GM12878 (cell line): ENCODE measurements around the gene C1orf198. TPM values are rescaled to one million over a fixed set of nuclear protein-coding genes. Genes with fewer than 3 reads are reported as not detected.

Experiments
- ATAC-seq: fragments of 200-7000 bp; cut with Tn5 transposase; 3 replicates; pipeline ENCODE4 v1.9.1; 2020; ENCODE audit warnings: mild to moderate bottlenecking, moderate library complexity
- BruUV-seq: library from RNA; stranded (reverse); fragments of 400-500 nt; replicated peaks from 2 replicates; lab custom pipeline; 2021; lab: Mats Ljungman, UMichigan
- CTCF ChIA-PET: fragments of 300-600 bp; sonication (Branson Sonifier 250); formaldehyde crosslinking; extraction: SDS; loops from one replicate; lab custom pipeline; 2021; ENCODE audit warnings: inconsistent platforms; lab: Yijun Ruan, JAX
- POLR2A ChIA-PET: fragments of 350-600 bp; formaldehyde crosslinking; extraction: SDS; loops from one replicate; lab custom pipeline; 2021; ENCODE audit warnings: inconsistent platforms; lab: Charles Lee
- RAD21 ChIA-PET: fragments of 300-600 bp; sonication (Branson Sonifier 250); formaldehyde crosslinking; loops from one replicate; lab custom pipeline; 2023; ENCODE audit warnings: antibody characterized with exemption; ENCODE audit not compliant: unreplicated experiment; lab: Charles Lee
- SMC1A ChIA-PET: fragments of 300-600 bp; sonication (Branson Sonifier 250); formaldehyde crosslinking; loops from one replicate; lab custom pipeline; 2023; ENCODE audit not compliant: unreplicated experiment, uncharacterized antibody; lab: Charles Lee
- DNase-seq: peaks from one replicate; pipeline ENCODE4 v3.0.0-alpha.2; 2011; ENCODE audit warnings: low read depth, low spot score
- FAIRE-seq: peaks from 3 replicates; lab custom pipeline; 2011; peaks lifted over from hg19 to GRCh38; lab: Jason Lieb, UNC
- H2AFZ ChIP-seq: 2 replicates; pipeline ENCODE4 v1.6.0; 2011; ENCODE audit warnings: low read depth, low read length, control low read depth; ENCODE audit not compliant: control insufficient read depth
- H3K27ac ChIP-seq: 2 replicates; pipeline ENCODE4 v1.5.1; 2011; ENCODE audit warnings: control low read depth; ENCODE audit not compliant: control insufficient read depth, insufficient read depth
- H3K27me3 ChIP-seq, 2 experiments: replicated peaks in 1 of 2; 2 replicates each; pipeline versions ENCODE4 v1.6.0 to v1.6.1; 2011; ENCODE audit warnings: low read length in 1 of 2; ENCODE audit not compliant: control insufficient read depth in 2 of 2, insufficient read depth in 2 of 2
- H3K36me3 ChIP-seq, 2 experiments: 2 replicates each; pipeline ENCODE4 v1.5.1; 2011; ENCODE audit warnings: low read length in 1 of 2; ENCODE audit not compliant: control insufficient read depth in 2 of 2, insufficient read depth in 2 of 2
- H3K4me1 ChIP-seq: 2 replicates; pipeline ENCODE4 v1.6.1; 2011; ENCODE audit warnings: mild to moderate bottlenecking, low read length, moderate library complexity, mixed read lengths; ENCODE audit not compliant: control insufficient read depth, insufficient read depth
- H3K4me2 ChIP-seq: 2 replicates; pipeline ENCODE4 v1.6.0; 2011; ENCODE audit warnings: control low read depth; ENCODE audit not compliant: control insufficient read depth, insufficient read depth
- H3K4me3 ChIP-seq: fragments of 200-600 bp; sonication (generic); 2 replicates; pipeline ENCODE4 v1.5.1; 2016
- H3K79me2 ChIP-seq: 2 replicates; pipeline ENCODE4 v1.6.0; 2011; ENCODE audit warnings: low read length; ENCODE audit not compliant: control insufficient read depth, insufficient read depth
- H3K9ac ChIP-seq: 2 replicates; pipeline ENCODE4 v1.8.0; 2011; ENCODE audit warnings: low read length, control low read depth, mixed read lengths; ENCODE audit not compliant: control insufficient read depth, insufficient read depth
- H3K9me3 ChIP-seq: replicated peaks from 3 replicates; pipeline ENCODE4 v1.5.1; 2011; ENCODE audit warnings: mild to moderate bottlenecking, low read length; ENCODE audit not compliant: control insufficient read depth, insufficient read depth
- H4K20me1 ChIP-seq: 2 replicates; pipeline ENCODE4 v1.6.0; 2011; ENCODE audit not compliant: control insufficient read depth, insufficient read depth
- BCLAF1 ChIP-seq: fragments of 450-650 bp; IDR thresholded peaks from 2 replicates; pipeline ENCODE4 v1.6.1; 2017; ENCODE audit warnings: antibody characterized with exemption, mild to moderate bottlenecking, moderate library complexity
- CEBPB ChIP-seq, 2 experiments: fragments of 150-350 bp in 1 of 2; IDR thresholded peaks; 2 replicates each; pipeline ENCODE4 v1.6.1; 2012 to 2014; ENCODE audit warnings: low read depth in 2 of 2, low read length in 2 of 2, borderline replicate concordance in 1 of 2, inconsistent platforms in 1 of 2
- FOXK2 ChIP-seq: fragments of 450-650 bp; IDR thresholded peaks from 2 replicates; pipeline ENCODE4 v1.6.1; 2017; ENCODE audit warnings: mild to moderate bottlenecking, moderate library complexity
- HDGF ChIP-seq: fragments of 450-650 bp; IDR thresholded peaks from 2 replicates; pipeline ENCODE4 v1.6.1; 2016; ENCODE audit warnings: antibody characterized with exemption
- NBN ChIP-seq: fragments of 450-650 bp; IDR thresholded peaks from 2 replicates; pipeline ENCODE4 v1.6.1; 2016
- NFXL1 ChIP-seq: fragments of 450-650 bp; IDR thresholded peaks from 2 replicates; pipeline ENCODE4 v1.6.1; 2017; ENCODE audit warnings: antibody characterized with exemption, mild to moderate bottlenecking, borderline replicate concordance
- NFYA ChIP-seq: IDR thresholded peaks from 2 replicates; pipeline ENCODE4 v1.6.1; 2011; ENCODE audit warnings: low read depth, mild to moderate bottlenecking, low read length, improper control_type of control experiment, borderline replicate concordance
- NFYB ChIP-seq: IDR thresholded peaks from 2 replicates; pipeline ENCODE4 v1.6.1; 2011; ENCODE audit warnings: low read depth, mild to moderate bottlenecking, low read length, improper control_type of control experiment, moderate library complexity; ENCODE audit not compliant: insufficient read depth
- POLR2A ChIP-seq: IDR thresholded peaks from 2 replicates; pipeline ENCODE4 v1.6.1; 2011; ENCODE audit warnings: low read depth, mild to moderate bottlenecking, low read length
- RELA ChIP-seq: fragments of 450-650 bp; IDR thresholded peaks from 2 replicates; pipeline ENCODE4 v1.8.0; 2014; ENCODE audit warnings: borderline replicate concordance; ENCODE audit not compliant: partially characterized antibody
- SUPT20H ChIP-seq: IDR thresholded peaks from 2 replicates; pipeline ENCODE4 v1.6.1; 2011; ENCODE audit warnings: low read depth, mild to moderate bottlenecking, low read length, moderate library complexity, borderline replicate concordance; ENCODE audit not compliant: control insufficient read depth
- TAF1 ChIP-seq: IDR thresholded peaks from 2 replicates; pipeline ENCODE4 v1.6.1; 2011; ENCODE audit warnings: mild to moderate bottlenecking, low read depth, low read length, borderline replicate concordance
- WRNIP1 ChIP-seq: IDR thresholded peaks from 2 replicates; pipeline ENCODE4 v1.6.1; 2011; ENCODE audit warnings: low read depth, low read length, improper control_type of control experiment, borderline replicate concordance
- YBX1 ChIP-seq: fragments of 450-650 bp; IDR thresholded peaks from 2 replicates; pipeline ENCODE4 v1.6.1; 2016; ENCODE audit warnings: antibody characterized with exemption
- ZNF274 ChIP-seq: IDR thresholded peaks from one replicate; pipeline ENCODE4 v1.8.0; 2011; ENCODE audit not compliant: insufficient read length, insufficient read depth
- ZSCAN29 ChIP-seq: fragments of 450-650 bp; IDR thresholded peaks from 2 replicates; pipeline ENCODE4 v1.6.1; 2017; ENCODE audit warnings: mild to moderate bottlenecking, moderate library complexity
- WGBS: methylation state at CpG from one replicate; pipeline ENCODE4 v1.1.6; 2016; ENCODE audit warnings: low lambda C conversion rate; ENCODE audit not compliant: insufficient replicate concordance, insufficient coverage; ENCODE audit errors: missing lambda C conversion rate; 5-methylcytosine and 5-hydroxymethylcytosine counted together
- in situ Hi-C: fragments of 300-500 bp; cut with MboI; formaldehyde crosslinking; loops from 9 replicates; pipeline ENCODE4 v1.14.3; 2018; ENCODE audit warnings: mixed read lengths
- intact Hi-C: fragments of 100-400 bp; cut with micrococcal nuclease; formaldehyde crosslinking; loops from one replicate; pipeline ENCODE4 v1.14.2; 2022; ENCODE audit not compliant: unreplicated experiment
- polyA plus RNA-seq, 11 experiments: library from polyadenylated mRNA; depleted of rRNA in 4 of 11; unstranded in 6 of 11; stranded (reverse) in 5 of 11; fragments of >200 nt; fragmentation: Nextera tagmentation in 4 of 11; fragmentation: Illumina TruSeq in 1 of 11; extraction: Ambion mirVana in 4 of 11; extraction: Trizol in 1 of 11; gene quantifications; 1 replicate in 1 of 11; 2 replicates in 10 of 11; pipeline versions ENCODE4 v1.2.1 to v1.2.3, GENCODE V29; 2011 to 2016; ENCODE audit warnings: inconsistent platforms in 2 of 11, missing spikeins in 2 of 11, low read depth in 1 of 11
- total RNA-seq, 4 experiments: library from RNA; depleted of rRNA in 3 of 4; stranded (reverse); fragments of >200 nt in 3 of 4; fragmentation: Illumina TruSeq in 1 of 4; extraction: Trizol in 1 of 4; gene quantifications; 2 replicates each; pipeline versions ENCODE4 v1.2.1 to v1.2.3, GENCODE V29; 2013 to 2021
- TF ChIP-seq, protein P1 (sequence below): IDR thresholded peaks from 2 replicates; pipeline ENCODE4 v1.6.1; 2011; ENCODE audit warnings: borderline replicate concordance, low read depth, mild to moderate bottlenecking, moderate library complexity, mixed read lengths, low read length; ENCODE audit not compliant: insufficient read depth; ENCODE audit errors: extremely low read length

Gene C1orf198
- total and polyA plus RNA-seq, 10 of the 15 experiments (the other 5 are each of a cell fraction or from before 2014, with no cell fraction given): 0.16 to 2.8 (median 1.1) TPM

GRCh38 chr1:230794871-230795605 lies 73.3 kb downstream of the C1orf198 start:
- ATAC-seq (no peak), DNase-seq (no peak), FAIRE-seq (no peak)
- H3K4me3 ChIP-seq: no peak overlapping the region
- 32% methylated on average over 19 of the region's 19 CpGs for WGBS
- in situ Hi-C loops: no loop called here
- RAD21 ChIA-PET: no interaction called here
- SMC1A ChIA-PET: no interaction called here
- H3K79me2 ChIP-seq: no peaks in the 10 kb centered on the region
- H3K9ac ChIP-seq: no peak overlapping the region
- H3K4me1 ChIP-seq: no peaks in the 10 kb centered on the region
- no peaks in the 10 kb centered on the region for H3K36me3 ChIP-seq
- no TSS peak for BruUV-seq
- POLR2A ChIA-PET: no interaction called here
- no peaks in the 10 kb centered on the region for H4K20me1 ChIP-seq
- intact Hi-C loops: loop anchor here (10.0 kb wide), 1 partner anchor 300 kb away; no protein-coding TSS in a partner anchor
- no peaks in the 10 kb centered on the region; a peak in 2 of 4 replicates for H3K27me3 ChIP-seq
- H3K9me3 ChIP-seq: no peaks in the 10 kb centered on the region
- H3K27ac ChIP-seq: no peak overlapping the region
- H2AFZ ChIP-seq: no peak overlapping the region
- TF ChIP-seq NBN (no peak), ZSCAN29 (no peak), ZNF274 (no peak), BCLAF1 (no peak), NFYB (no peak), YBX1 (no peak), RELA (no peak), FOXK2 (no peak), SUPT20H (no peak), NFXL1 (no peak), TAF1 (no peak), CEBPB (IDR thresholded peaks at IDR 0.05; ENCODE audit: borderline replicate concordance in 1 of 2, low read depth in 2 of 2, low read length in 2 of 2) (no peak), WRNIP1 (no peak), HDGF (no peak), NFYA (no peak), POLR2A (no peak)
- TF ChIP-seq, protein P1, sequence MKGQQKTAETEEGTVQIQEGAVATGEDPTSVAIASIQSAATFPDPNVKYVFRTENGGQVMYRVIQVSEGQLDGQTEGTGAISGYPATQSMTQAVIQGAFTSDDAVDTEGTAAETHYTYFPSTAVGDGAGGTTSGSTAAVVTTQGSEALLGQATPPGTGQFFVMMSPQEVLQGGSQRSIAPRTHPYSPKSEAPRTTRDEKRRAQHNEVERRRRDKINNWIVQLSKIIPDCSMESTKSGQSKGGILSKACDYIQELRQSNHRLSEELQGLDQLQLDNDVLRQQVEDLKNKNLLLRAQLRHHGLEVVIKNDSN: no peak
- H3K4me2 ChIP-seq: no peak overlapping the region
- CTCF ChIA-PET: interaction anchor here (1.4 kb wide), 1 partner anchor 417 kb away, joined by 3 read pairs; no protein-coding TSS in a partner anchor
